NCI-H69 (cell line): ENCODE data around the gene SPANXN5.
"Not testable (repeated sequence)": the region's sequence is repeated elsewhere in the genome, so short reads cannot be mapped to it uniquely, and the experiment has no call there.

Source experiments
- DNase-seq: peaks from one replicate; lab custom pipeline; 2025; lab: John Stamatoyannopoulos, UW

Gene SPANXN5, protein sequence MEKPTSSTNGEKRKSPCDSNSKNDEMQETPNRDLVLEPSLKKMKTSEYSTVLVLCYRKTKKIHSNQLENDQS

DNA sequence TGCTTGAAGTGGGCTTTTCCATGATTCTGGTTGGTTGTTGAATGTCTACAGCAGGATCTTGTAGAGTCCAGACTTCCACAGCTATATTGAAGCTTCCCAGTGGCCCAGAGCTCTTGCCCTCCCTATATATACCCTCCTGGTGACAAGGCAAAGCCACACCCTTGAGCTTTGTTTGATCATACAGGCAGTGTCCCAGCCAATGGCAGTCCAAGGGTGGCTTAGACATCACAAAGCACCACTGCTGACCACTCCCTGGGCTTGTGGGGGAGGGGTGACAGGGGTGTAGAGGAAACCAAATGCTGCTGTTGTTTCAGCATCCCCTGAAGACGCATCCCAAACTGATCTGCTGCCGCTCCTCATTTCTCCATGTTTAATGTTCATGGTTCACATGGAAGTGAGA, at the start of gene SPANXN5:
TSS of gene SPANXN5 (minus strand) at position 101 of the 400 bp plus-strand sequence. CDS start at position 22, 79 bp downstream.
- not testable (repeated sequence) for DNase-seq

DNA sequence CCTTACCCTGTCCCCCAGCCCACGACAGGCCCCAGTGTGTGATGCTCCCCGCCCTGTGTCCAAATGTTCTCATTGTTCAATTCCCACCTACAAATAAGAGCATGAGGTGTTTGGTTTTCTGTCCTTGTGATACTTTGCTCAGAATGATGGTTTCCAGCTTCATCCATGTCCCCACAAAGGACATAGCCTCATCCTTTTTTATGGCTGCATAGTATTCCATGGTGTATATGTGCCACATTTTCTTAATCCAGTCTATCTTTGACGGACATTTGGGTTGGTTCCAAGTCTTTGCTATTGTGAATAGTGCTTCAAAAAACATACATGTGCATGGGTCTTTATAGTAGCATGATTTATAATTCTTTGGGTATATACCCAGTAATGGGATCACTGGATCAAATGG, 46.4 kb upstream of the SPANXN5 start:
- DNase-seq: not testable (repeated sequence)

DNA sequence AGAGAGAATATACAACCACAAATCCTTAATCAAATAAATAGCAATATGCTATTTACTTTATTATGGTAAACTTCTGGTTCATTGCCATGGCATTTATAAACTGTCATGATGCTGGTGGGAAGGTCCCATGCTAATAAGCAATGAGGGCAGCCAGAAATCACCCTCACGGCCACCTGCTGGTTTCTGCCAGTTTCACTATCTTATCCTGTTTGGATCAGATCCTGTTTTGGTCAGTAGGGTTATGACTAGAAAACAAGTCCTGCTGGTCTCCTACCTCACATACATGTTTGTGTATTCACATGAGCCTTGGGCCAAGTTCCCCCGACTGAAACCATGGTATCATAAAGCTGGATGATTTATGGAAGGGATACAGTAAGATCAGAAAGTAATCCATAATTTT, 41.9 kb upstream of the SPANXN5 start:
- DNase-seq: no peak

DNA sequence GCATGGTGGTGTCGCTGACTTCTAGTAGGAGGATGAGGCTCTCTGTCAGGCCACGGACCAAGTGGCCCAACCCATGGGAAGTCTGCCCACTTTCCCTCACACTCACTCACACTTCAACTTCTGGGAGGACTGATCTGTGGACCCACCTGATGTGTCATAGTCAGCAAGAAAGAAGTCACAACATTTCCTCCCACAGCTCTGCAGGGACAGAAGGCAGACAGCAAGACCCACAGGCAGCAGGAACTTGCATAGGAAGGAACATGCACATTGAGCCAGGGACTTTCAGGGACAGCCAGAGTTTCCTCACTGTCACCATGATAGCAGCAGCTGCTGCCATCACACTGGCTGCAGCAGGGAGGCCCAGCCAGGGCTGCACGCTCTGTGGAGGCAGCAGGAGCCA, 33.3 kb upstream of the SPANXN5 start:
- no peak for DNase-seq

DNA sequence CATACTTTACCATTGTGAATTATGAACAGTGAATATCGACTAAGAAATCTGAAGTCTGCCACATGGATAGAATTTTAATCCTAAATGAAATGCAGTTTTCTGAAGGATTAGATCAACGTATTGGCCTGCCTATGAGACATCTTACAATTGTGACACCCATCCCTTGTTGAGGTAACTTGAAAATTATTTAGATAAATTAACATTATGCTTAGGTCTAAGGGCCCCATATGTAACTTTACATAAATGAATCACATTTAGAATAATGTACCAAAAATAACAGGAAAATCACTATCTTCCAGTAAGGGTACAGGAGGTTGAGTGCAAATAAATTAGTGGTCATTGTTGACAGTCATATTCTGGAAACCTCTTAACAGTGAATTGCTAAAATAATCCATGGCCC, 27.4 kb upstream of the SPANXN5 start:
- DNase-seq: no peak

DNA sequence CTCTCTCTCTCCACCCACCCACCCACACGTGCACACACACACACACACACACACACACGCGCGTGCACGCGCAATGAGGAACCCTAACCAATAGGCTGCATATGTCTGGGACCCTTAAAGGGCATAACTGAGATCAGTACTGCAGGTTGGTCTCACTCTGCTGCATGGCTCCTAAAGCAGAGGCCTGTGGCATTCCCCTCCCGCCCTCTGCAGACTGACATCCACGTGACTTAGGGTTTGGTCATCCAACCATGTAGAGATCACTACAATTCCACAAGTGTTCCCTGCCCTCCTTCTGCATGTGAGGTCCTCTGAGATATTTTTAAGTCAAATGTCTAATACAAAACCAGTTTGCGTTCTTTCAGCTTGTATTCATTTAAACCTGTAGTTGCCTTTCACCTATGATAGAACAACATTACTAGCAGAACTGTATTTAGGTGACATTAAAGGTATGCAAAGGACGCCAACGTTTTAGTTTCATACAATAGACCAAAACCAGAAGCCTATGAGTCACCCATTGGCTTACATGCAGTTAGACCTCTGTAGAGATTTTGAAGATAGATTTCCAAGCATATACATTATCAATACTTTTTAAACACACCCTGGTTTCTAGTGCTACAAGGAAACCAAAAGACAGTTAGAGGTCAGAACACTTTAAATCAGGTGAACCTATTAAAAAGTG, 24.0 kb upstream of the SPANXN5 start:
- DNase-seq: no peak

DNA sequence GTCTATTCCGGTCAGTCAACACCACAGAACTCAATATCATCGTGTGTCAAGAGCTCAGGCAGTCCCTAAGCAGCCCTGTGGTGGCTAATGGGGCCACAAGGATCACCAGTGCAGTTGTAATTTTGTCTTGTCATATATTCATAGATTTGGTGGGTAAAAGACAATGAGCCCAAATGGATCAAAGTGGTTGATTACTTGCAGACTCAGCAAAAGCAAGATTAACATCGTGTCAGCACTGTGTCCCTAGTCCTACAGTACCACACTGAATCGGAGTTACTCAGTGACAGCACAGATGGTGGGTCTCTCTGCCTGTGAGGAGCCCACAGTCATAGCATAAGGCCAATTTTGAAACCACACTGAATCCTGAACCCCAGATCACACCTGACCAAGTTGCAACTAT, 22.6 kb upstream of the SPANXN5 start:
- no peak for DNase-seq

DNA sequence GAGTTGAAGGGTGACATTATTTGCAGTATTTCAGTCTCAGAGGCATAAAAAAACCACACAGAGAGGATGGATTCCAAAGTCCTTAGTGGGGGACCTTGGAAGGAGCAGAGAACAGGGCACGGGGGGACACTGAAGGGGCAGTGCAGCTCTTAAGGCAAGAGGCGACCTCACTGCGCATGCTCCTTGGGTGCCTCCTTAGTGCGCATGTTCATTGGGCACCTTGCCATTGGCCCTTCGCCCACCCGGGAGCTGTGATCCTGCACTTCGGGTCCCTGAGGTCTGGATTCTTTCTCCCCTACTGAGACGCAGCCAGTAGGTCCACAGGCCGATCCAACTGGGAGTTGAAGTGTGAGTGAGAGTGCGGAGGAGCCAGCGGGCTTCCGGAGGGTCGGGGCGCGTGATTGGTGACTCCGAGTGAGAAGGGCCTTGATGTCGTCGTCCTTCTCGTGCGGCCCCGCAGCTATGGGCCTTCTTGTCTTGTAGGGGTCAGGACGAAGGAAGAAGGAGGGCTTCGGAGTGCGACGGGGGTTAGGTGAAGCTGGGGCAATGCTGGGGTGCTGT, 13.9 kb upstream of the SPANXN5 start, which contains the start of gene XAGE5:
TSS of gene XAGE5 (plus strand) at position 223 of the 561 bp plus-strand sequence. CDS start 1,280 bp downstream, outside the sequence.
- DNase-seq: no peak

DNA sequence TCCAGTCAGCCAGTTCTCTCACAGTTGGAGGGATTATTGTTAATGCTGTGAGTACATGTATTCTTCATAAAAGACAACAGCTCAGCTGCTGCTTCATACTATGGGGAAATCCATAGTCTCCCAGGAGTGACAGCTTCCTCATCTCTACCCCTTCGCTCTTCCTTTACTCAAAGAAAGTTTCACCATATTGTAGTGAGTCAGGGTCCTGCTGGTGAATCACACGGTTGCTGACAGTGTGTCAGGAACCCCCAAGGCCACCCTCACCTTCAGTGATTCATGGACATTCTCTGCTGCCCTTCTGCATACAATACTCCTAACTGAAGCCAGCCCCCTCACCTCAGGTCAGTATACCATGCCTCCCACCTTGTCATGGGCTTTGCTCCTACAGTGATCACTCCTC, 7.6 kb upstream of the SPANXN5 start:
- not testable (repeated sequence) for DNase-seq

DNA sequence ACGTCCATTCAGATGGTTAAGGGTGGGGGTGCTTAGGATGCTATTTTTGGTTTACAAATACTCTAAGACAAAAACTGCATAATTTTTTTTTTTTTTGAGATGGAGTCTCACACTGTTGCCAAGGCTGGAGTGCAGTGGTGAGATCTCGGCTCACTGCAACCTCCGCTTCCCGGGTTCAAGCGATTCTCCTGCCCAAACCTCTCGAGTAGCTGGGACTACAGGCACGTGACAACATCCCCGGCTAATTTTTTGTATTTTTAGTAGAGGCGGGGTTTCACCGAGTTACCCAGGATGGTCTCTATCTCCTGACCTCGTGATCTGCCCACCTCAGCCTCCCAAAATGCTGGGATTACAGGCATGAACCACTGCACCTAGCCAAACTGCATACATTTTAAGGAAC, 23.7 kb downstream of the SPANXN5 start:
- not testable (repeated sequence) for DNase-seq

DNA sequence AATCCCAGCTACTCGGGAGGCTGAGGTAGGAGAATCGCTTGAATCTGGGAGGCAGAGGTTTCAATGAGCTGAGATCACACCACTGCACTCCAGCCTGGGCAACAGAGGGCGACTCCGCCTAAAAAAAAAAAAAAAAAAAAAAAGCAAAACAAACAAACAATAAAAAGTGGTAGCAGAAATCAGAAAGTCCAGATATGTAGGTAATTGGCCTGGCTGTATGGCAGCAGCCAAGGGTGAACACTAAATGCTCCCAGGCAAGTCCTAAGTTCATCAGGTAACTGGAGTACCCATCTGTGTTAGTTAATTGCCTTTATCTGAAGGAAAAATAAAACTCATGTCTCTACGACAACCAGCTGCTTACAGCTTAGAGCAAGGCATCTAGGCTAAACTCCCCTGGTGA, 31.2 kb downstream of the SPANXN5 start:
- DNase-seq: not testable (repeated sequence)

DNA sequence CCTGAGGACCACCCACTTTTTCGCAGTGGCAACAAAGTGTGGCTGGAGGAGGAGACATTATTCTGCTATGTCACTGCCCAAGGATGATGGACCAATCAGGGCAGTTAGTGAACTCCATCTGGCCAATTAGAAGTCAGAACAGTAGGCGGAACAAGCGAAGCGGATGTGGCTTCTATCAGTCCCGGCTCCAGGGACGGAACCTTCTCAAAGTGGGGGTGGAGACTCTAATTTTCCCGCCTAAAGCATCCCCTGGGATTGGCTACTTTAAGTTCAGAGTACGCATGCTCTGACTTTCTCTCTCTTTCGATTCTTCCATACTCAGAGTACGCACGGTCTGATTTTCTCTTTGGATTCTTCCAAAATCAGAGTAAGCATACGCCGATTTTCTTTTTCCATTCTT, 46.3 kb downstream of the SPANXN5 start, which contains the start of gene SSX2B:
TSS of gene SSX2B (plus strand) at position 301 of the 400 bp plus-strand sequence. CDS start 1,429 bp downstream, outside the sequence.
- not testable (repeated sequence) for DNase-seq
